H1 (cell line): ENCODE results near the gene FGF19. TPM values are rescaled to one million over a fixed set of nuclear protein-coding genes. Genes with fewer than 3 reads are reported as not detected.

Experiments used
- CTCF ChIA-PET: fragments of 300-600 bp; sonication (Branson Sonifier 250); formaldehyde crosslinking; loops from one replicate; lab custom pipeline; 2021; ENCODE audit not compliant: partially characterized antibody; lab: Charles Lee
- POLR2A ChIA-PET: fragments of 300-600 bp; sonication (Branson Sonifier 250); formaldehyde crosslinking; loops from one replicate; lab custom pipeline; 2021; ENCODE audit warnings: inconsistent platforms; ENCODE audit not compliant: partially characterized antibody; lab: Charles Lee
- DNase-seq, 2 experiments: peaks; one replicate each; pipeline versions ENCODE4 v3.0.0 to v3.0.0-alpha.2; 2010 to 2022; ENCODE audit warnings: low spot score in 2 of 2, low read depth in 1 of 2, mixed read lengths in 1 of 2
- FAIRE-seq: peaks from 2 replicates; lab custom pipeline; 2011; peaks lifted over from hg19 to GRCh38; lab: Jason Lieb, UNC
- H2AFZ ChIP-seq: 2 replicates; pipeline ENCODE4 v1.8.1; 2012; ENCODE audit warnings: low read length, inconsistent platforms
- H2AK5ac ChIP-seq: 2 replicates; pipeline ENCODE4 v1.6.1; 2013; ENCODE audit warnings: low read depth, low read length
- H2BK120ac ChIP-seq: replicated peaks from 2 replicates; pipeline ENCODE3; 2013; ENCODE audit warnings: low read depth, low read length, inconsistent platforms
- H2BK12ac ChIP-seq: 2 replicates; pipeline ENCODE4 v1.6.1; 2013; ENCODE audit warnings: low read depth, low read length
- H2BK15ac ChIP-seq: 2 replicates; pipeline ENCODE4 v1.6.1; 2013; ENCODE audit warnings: low read length
- H2BK20ac ChIP-seq: 2 replicates; pipeline ENCODE4 v1.6.1; 2013; ENCODE audit warnings: low read length
- H2BK5ac ChIP-seq: 2 replicates; pipeline ENCODE4 v1.6.1; 2013; ENCODE audit warnings: low read depth, low read length
- H3K14ac ChIP-seq: 2 replicates; pipeline ENCODE4 v1.6.1; 2013; ENCODE audit warnings: inconsistent platforms; ENCODE audit not compliant: insufficient read length
- H3K18ac ChIP-seq: 2 replicates; pipeline ENCODE4 v1.6.1; 2013; ENCODE audit warnings: low read length; ENCODE audit errors: extremely low read depth
- H3K23ac ChIP-seq: 2 replicates; pipeline ENCODE4 v1.6.1; 2013; ENCODE audit warnings: inconsistent platforms; ENCODE audit not compliant: insufficient read length
- H3K23me2 ChIP-seq: 2 replicates; pipeline ENCODE4 v1.6.1; 2013; ENCODE audit warnings: low read depth, low read length
- H3K27ac ChIP-seq: 2 replicates; pipeline ENCODE4 v1.6.1; 2011; ENCODE audit warnings: low read depth, low read length, inconsistent platforms
- H3K27me3 ChIP-seq, 4 experiments: replicated peaks in 1 of 4; 1 replicate in 1 of 4; 2 replicates in 3 of 4; pipeline versions ENCODE4 v1.6.1 to v1.8.1; 2011 to 2013; ENCODE audit warnings: low read length in 3 of 4, mild to moderate bottlenecking in 3 of 4, inconsistent platforms in 2 of 4, mixed read lengths in 2 of 4, moderate library complexity in 1 of 4; ENCODE audit not compliant: control insufficient read depth in 3 of 4, insufficient read depth in 3 of 4; ENCODE audit errors: extremely low read depth in 1 of 4
- H3K36me3 ChIP-seq, 4 experiments: 2 replicates each; pipeline versions ENCODE4 v1.6.1 to v1.8.1; 2011 to 2013; ENCODE audit warnings: mild to moderate bottlenecking in 4 of 4, low read length in 3 of 4, moderate library complexity in 2 of 4, control low read depth in 1 of 4, inconsistent platforms in 1 of 4; ENCODE audit not compliant: insufficient read depth in 4 of 4, control insufficient read depth in 2 of 4
- H3K4ac ChIP-seq: replicated peaks from 2 replicates; pipeline ENCODE3; 2013; ENCODE audit warnings: low read length, low read depth, mixed read lengths, inconsistent platforms; ENCODE audit not compliant: insufficient read length
- H3K4me1 ChIP-seq, 4 experiments: replicated peaks in 1 of 4; 1 replicate in 1 of 4; 2 replicates in 3 of 4; pipeline versions ENCODE4 v1.6.1 to v1.8.1; 2011 to 2013; ENCODE audit warnings: low read length in 3 of 4, inconsistent platforms in 2 of 4, mixed read lengths in 1 of 4; ENCODE audit not compliant: insufficient read depth in 4 of 4, control insufficient read depth in 3 of 4
- H3K4me2 ChIP-seq, 2 experiments: 2 replicates each; pipeline versions ENCODE4 v1.6.1 to v1.8.1; 2011 to 2013; ENCODE audit warnings: low read depth in 2 of 2, low read length in 2 of 2, control low read depth in 1 of 2, inconsistent platforms in 1 of 2, mild to moderate bottlenecking in 1 of 2; ENCODE audit not compliant: insufficient read depth in 1 of 2
- H3K4me3 ChIP-seq, 4 experiments: fragments of 200-600, 300-600 bp in 1 of 4; sonication (generic), shearing (Covaris generic), sonication (Bioruptor Twin) in 1 of 4; 2 replicates each; pipeline versions ENCODE4 v1.5.1 to v1.8.1; 2011 to 2016; ENCODE audit warnings: low read length in 4 of 4, low read depth in 3 of 4, control low read depth in 2 of 4, inconsistent platforms in 2 of 4, mild to moderate bottlenecking in 2 of 4, mixed read lengths in 1 of 4, moderate library complexity in 1 of 4; ENCODE audit not compliant: insufficient read depth in 2 of 4; ENCODE audit errors: extremely low read depth in 1 of 4
- H3K56ac ChIP-seq: replicated peaks from 2 replicates; pipeline ENCODE3; 2013; ENCODE audit warnings: low read depth, mild to moderate bottlenecking, mixed read lengths, low read length, inconsistent platforms; ENCODE audit not compliant: insufficient read length
- H3K79me1 ChIP-seq: 2 replicates; pipeline ENCODE4 v1.6.1; 2013; ENCODE audit warnings: low read depth, low read length, control low read depth
- H3K79me2 ChIP-seq, 2 experiments: 2 replicates each; pipeline versions ENCODE4 v1.6.1 to v1.8.1; 2012 to 2013; ENCODE audit warnings: low read length in 2 of 2, mild to moderate bottlenecking in 2 of 2, inconsistent platforms in 1 of 2; ENCODE audit not compliant: insufficient read depth in 2 of 2, control insufficient read depth in 1 of 2
- H3K9ac ChIP-seq, 4 experiments: replicated peaks in 1 of 4; 1 replicate in 1 of 4; 2 replicates in 3 of 4; pipeline versions ENCODE4 v1.6.1 to v1.8.1; 2011 to 2013; ENCODE audit warnings: low read depth in 3 of 4, low read length in 3 of 4, control low read depth in 2 of 4, mild to moderate bottlenecking in 2 of 4, moderate library complexity in 2 of 4, inconsistent platforms in 1 of 4; ENCODE audit errors: extremely low read depth in 1 of 4
- H3K9me3 ChIP-seq, 2 experiments: 2 replicates each; pipeline versions ENCODE4 v1.6.1 to v1.8.1; 2012 to 2013; ENCODE audit warnings: mild to moderate bottlenecking in 2 of 2, moderate library complexity in 2 of 2, control low read depth in 1 of 2, inconsistent platforms in 1 of 2, low read depth in 1 of 2, low read length in 1 of 2, mixed read lengths in 1 of 2; ENCODE audit not compliant: insufficient read depth in 2 of 2
- H4K20me1 ChIP-seq, 2 experiments: replicated peaks in 1 of 2; 2 replicates each; pipeline versions ENCODE3 to v1.8.1; 2011 to 2013; ENCODE audit warnings: inconsistent platforms in 2 of 2, low read length in 2 of 2, mild to moderate bottlenecking in 1 of 2; ENCODE audit not compliant: insufficient read depth in 2 of 2, control insufficient read depth in 1 of 2
- H4K5ac ChIP-seq: 2 replicates; pipeline ENCODE4 v1.6.1; 2013; ENCODE audit warnings: low read length, low read depth, mixed read lengths, inconsistent platforms; ENCODE audit not compliant: insufficient read length
- H4K8ac ChIP-seq: 2 replicates; pipeline ENCODE4 v1.8.0; 2013; ENCODE audit warnings: mild to moderate bottlenecking, moderate library complexity, low read length, inconsistent platforms; ENCODE audit not compliant: insufficient read depth; ENCODE audit errors: extremely low read depth
- H4K91ac ChIP-seq: replicated peaks from 2 replicates; pipeline ENCODE3; 2013; ENCODE audit warnings: low read length, mixed read lengths, inconsistent platforms; ENCODE audit not compliant: insufficient read length
- CBX8 ChIP-seq: fragments of 300-800, 300-1000 bp; sonication (generic); IDR thresholded peaks from 2 replicates; pipeline ENCODE4 v1.7.1; 2016; ENCODE audit warnings: low read depth, low read length, borderline replicate concordance
- EGR1 ChIP-seq: IDR thresholded peaks from 2 replicates; pipeline ENCODE4 v1.6.1; 2011; ENCODE audit warnings: low read depth, low read length, borderline replicate concordance
- GABPA ChIP-seq: IDR thresholded peaks from 2 replicates; pipeline ENCODE4 v1.6.1; 2011; ENCODE audit warnings: mild to moderate bottlenecking, low read length, moderate library complexity, borderline replicate concordance; ENCODE audit not compliant: insufficient read depth
- JUN ChIP-seq: IDR thresholded peaks from 2 replicates; pipeline ENCODE4 v1.6.1; 2011; ENCODE audit warnings: low read depth, mild to moderate bottlenecking, improper control_type of control experiment, low read length
- KDM1A ChIP-seq: fragments of 200-600, 300-600 bp; sonication (generic); IDR thresholded peaks from 2 replicates; pipeline ENCODE4 v1.7.1; 2016; ENCODE audit warnings: mild to moderate bottlenecking, low read length, borderline replicate concordance
- KDM5A ChIP-seq: fragments of 200-600 bp; IDR thresholded peaks from 2 replicates; pipeline ENCODE4 v1.7.1; 2012; ENCODE audit warnings: mild to moderate bottlenecking, low read length, inconsistent platforms, mixed read lengths
- NANOG ChIP-seq: IDR thresholded peaks from 2 replicates; pipeline ENCODE4 v1.6.1; 2011; ENCODE audit warnings: low read length, low read depth, mild to moderate bottlenecking, inconsistent platforms; ENCODE audit not compliant: insufficient read depth, poor library complexity, severe bottlenecking
- POLR2AphosphoS5 ChIP-seq: IDR thresholded peaks from 2 replicates; pipeline ENCODE4 v1.6.1; 2011; ENCODE audit warnings: low read depth, low read length
- RBBP5 ChIP-seq: IDR thresholded peaks from 2 replicates; pipeline ENCODE4 v1.7.1; 2012; ENCODE audit warnings: low read depth, mild to moderate bottlenecking, inconsistent platforms, low read length, moderate library complexity, borderline replicate concordance
- SUZ12 ChIP-seq: fragments of 200-600 bp; sonication (generic); IDR thresholded peaks from 2 replicates; pipeline ENCODE4 v1.6.1; 2012; ENCODE audit warnings: mild to moderate bottlenecking, inconsistent platforms, low read length, moderate library complexity, mixed read lengths
- TCF12 ChIP-seq: IDR thresholded peaks from 2 replicates; pipeline ENCODE4 v1.6.1; 2011; ENCODE audit warnings: low read depth, mild to moderate bottlenecking, low read length
- ZNF274 ChIP-seq: IDR thresholded peaks from 2 replicates; pipeline ENCODE4 v1.7.0; 2012; ENCODE audit warnings: low read length, borderline replicate concordance; ENCODE audit errors: extremely low read depth
- WGBS, 2 experiments: shearing (Covaris generic) in 1 of 2; methylation state at CpG; one replicate each; pipeline versions ENCODE4 v1.1.6 to v1.1.7; 2013 to 2015; ENCODE audit warnings: low lambda C conversion rate in 2 of 2, mixed read lengths in 2 of 2, inconsistent platforms in 1 of 2, low coverage in 1 of 2, missing lambda C conversion rate in 1 of 2; ENCODE audit not compliant: insufficient replicate concordance in 2 of 2, insufficient coverage in 1 of 2, insufficient read length in 1 of 2; ENCODE audit errors: extremely low coverage in 1 of 2, missing lambda C conversion rate in 1 of 2; 5-methylcytosine and 5-hydroxymethylcytosine counted together
- polyA plus RNA-seq, 7 experiments: library from polyadenylated mRNA; depleted of rRNA in 3 of 7; stranded (reverse) in 5 of 7; unstranded in 2 of 7; fragments of >200 nt in 5 of 7; fragments of 200-250 nt in 2 of 7; gene quantifications; 1 replicate in 5 of 7; 2 replicates in 1 of 7; 4 replicates in 1 of 7; pipeline versions ENCODE4 v1.2.1 to v1.2.3, GENCODE V29; 2011 to 2013; ENCODE audit warnings: missing spikeins in 2 of 7, mixed read lengths in 2 of 7
- total RNA-seq: library from RNA; stranded (reverse); fragmentation: NEBNext Ultra II Directional; extraction: Animal tissue kit (Norgen Biotek cat#: 25700); gene quantifications from 2 replicates; pipeline ENCODE4 v1.2.1, GENCODE V29; 2021
- TF ChIP-seq, protein P1 (sequence below): IDR thresholded peaks from 2 replicates; pipeline ENCODE4 v1.6.1; 2011; ENCODE audit warnings: low read length, improper control_type of control experiment

Gene FGF19
- total and polyA plus RNA-seq, 2 of the 8 experiments (the other 6 are each of a cell fraction or from before 2014, with no cell fraction given): 9.6 to 14.8 TPM

- H3K27ac ChIP-seq: no peak overlapping the region
- H2AFZ ChIP-seq: no peak overlapping the region
- peaks cover 0 to 2% of the 10 kb centered on the region in 2 experiments for H4K20me1 ChIP-seq
- H3K4me2 ChIP-seq: no peak overlapping the region
- peaks cover 6 to 9% of the 10 kb centered on the region in 2 experiments; a peak in 2 of 4 replicates for H3K9me3 ChIP-seq
- no peak overlapping the region for H3K18ac ChIP-seq
- no peak overlapping the region for H2BK15ac ChIP-seq
- H3K4ac ChIP-seq: no peak overlapping the region
- ChIA-PET POLR2A (no interaction called here), CTCF (interaction anchor here (1.1 kb wide), 1 partner anchor 76 kb away, joined by 3 read pairs; no protein-coding TSS in a partner anchor)
- no peak overlapping the region for H2BK120ac ChIP-seq
- FAIRE-seq: no peak
- no peak overlapping the region for H4K91ac ChIP-seq
- no peak overlapping the region for H2BK20ac ChIP-seq
- no peak overlapping the region for H3K14ac ChIP-seq
- no peaks in the 10 kb centered on the region; a peak in 2 of 7 replicates for H3K27me3 ChIP-seq
- WGBS, 2 experiments: 89% methylated on average over 2 of the region's 2 CpGs; no CpG with 5 or more reads in 1 of the 2 experiments
- no peak overlapping the region for H3K4me3 ChIP-seq
- H3K79me1 ChIP-seq: no peaks in the 10 kb centered on the region
- no peak overlapping the region for H3K9ac ChIP-seq
- H3K4me1 ChIP-seq: peaks cover 0 to 3% (median 1%) of the 10 kb centered on the region in 4 experiments; a peak in 1 of 7 replicates
- H4K8ac ChIP-seq: no peak overlapping the region
- no peaks in the 10 kb centered on the region for H3K79me2 ChIP-seq
- DNase-seq: no peak
- H4K5ac ChIP-seq: no peak overlapping the region
- no peak overlapping the region for H3K56ac ChIP-seq
- H2BK12ac ChIP-seq: no peak overlapping the region
- no peak overlapping the region for H2BK5ac ChIP-seq
- H2AK5ac ChIP-seq: no peak overlapping the region
- no peaks in the 10 kb centered on the region for H3K36me3 ChIP-seq
- no peaks in the 10 kb centered on the region for H3K23me2 ChIP-seq
- no peak overlapping the region for H3K23ac ChIP-seq
- no peak for TF ChIP-seq POLR2AphosphoS5
- no peak for TF ChIP-seq JUN
- no peak for TF ChIP-seq NANOG
- no peak for TF ChIP-seq EGR1
- no peak for TF ChIP-seq TCF12
- no peak for TF ChIP-seq RBBP5
- no peak for TF ChIP-seq GABPA
- TF ChIP-seq CBX8: no peak
- no peak for TF ChIP-seq KDM5A
- no peak for TF ChIP-seq KDM1A
- TF ChIP-seq SUZ12: no peak
- TF ChIP-seq, protein P1, sequence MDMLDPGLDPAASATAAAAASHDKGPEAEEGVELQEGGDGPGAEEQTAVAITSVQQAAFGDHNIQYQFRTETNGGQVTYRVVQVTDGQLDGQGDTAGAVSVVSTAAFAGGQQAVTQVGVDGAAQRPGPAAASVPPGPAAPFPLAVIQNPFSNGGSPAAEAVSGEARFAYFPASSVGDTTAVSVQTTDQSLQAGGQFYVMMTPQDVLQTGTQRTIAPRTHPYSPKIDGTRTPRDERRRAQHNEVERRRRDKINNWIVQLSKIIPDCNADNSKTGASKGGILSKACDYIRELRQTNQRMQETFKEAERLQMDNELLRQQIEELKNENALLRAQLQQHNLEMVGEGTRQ: no peak
- TF ChIP-seq ZNF274: no peak
Measured at GRCh38 chr11:69734367-69734766, 30.5 kb upstream of the FGF19 start.
